Neural progenitor cell (in vitro differentiated cells): ENCODE results near the gene GJC3. TPM values are rescaled to one million over a fixed set of nuclear protein-coding genes. Genes with fewer than 3 reads are reported as not detected.

Experiments used
- DNase-seq: peaks from one replicate; pipeline ENCODE4 v3.0.0-alpha.2; 2016; ENCODE audit warnings: low spot score
- H2AFZ ChIP-seq: fragments of 200-600 bp; sonication (generic); replicated peaks from 2 replicates; pipeline ENCODE4 v1.6.1; 2016; ENCODE audit warnings: antibody characterized with exemption
- H3F3A ChIP-seq: fragments of 200-600 bp; sonication (generic); 2 replicates; pipeline ENCODE4 v1.6.1; 2016; ENCODE audit warnings: antibody characterized with exemption, low read depth
- H3K27ac ChIP-seq: fragments of 200-600 bp; sonication (generic); 2 replicates; pipeline ENCODE4 v1.5.1; 2016; ENCODE audit warnings: mild to moderate bottlenecking
- H3K27me3 ChIP-seq: fragments of 200-600 bp; sonication (generic); 2 replicates; pipeline ENCODE4 v1.6.1; 2016; ENCODE audit warnings: mild to moderate bottlenecking, moderate library complexity
- H3K36me3 ChIP-seq: fragments of 200-600 bp; sonication (generic); 2 replicates; pipeline ENCODE4 v1.5.1; 2016
- H3K4me1 ChIP-seq: fragments of 200-600 bp; sonication (generic); 2 replicates; pipeline ENCODE4 v1.6.1; 2016; ENCODE audit warnings: mixed run types
- H3K4me2 ChIP-seq: fragments of 200-600 bp; sonication (generic); 2 replicates; pipeline ENCODE4 v1.6.1; 2016
- H3K4me3 ChIP-seq: fragments of 200-600 bp; sonication (generic); 2 replicates; pipeline ENCODE4 v1.5.1; 2016
- H3K79me2 ChIP-seq: fragments of 200-600 bp; sonication (generic); 2 replicates; pipeline ENCODE4 v1.6.1; 2016; ENCODE audit warnings: low read depth
- H3K9ac ChIP-seq: fragments of 200-600 bp; sonication (generic); 2 replicates; pipeline ENCODE4 v1.6.1; 2016
- H3K9me3 ChIP-seq: fragments of 200-600 bp; sonication (generic); 2 replicates; pipeline ENCODE4 v1.5.1; 2016; ENCODE audit warnings: low read depth
- H4K20me1 ChIP-seq: fragments of 200-600 bp; sonication (generic); 2 replicates; pipeline ENCODE4 v1.6.1; 2016; ENCODE audit warnings: low read depth
- H3K27ac Mint-ChIP-seq: 3 replicates; pipeline ENCODE4 v1.8.0; 2021; ENCODE audit warnings: mixed read lengths
- H3K27me3 Mint-ChIP-seq: 2 replicates; pipeline ENCODE4 v1.8.0; 2022; ENCODE audit warnings: low read depth, mild to moderate bottlenecking, inconsistent platforms, moderate library complexity, mixed read lengths; ENCODE audit not compliant: insufficient read depth
- H3K36me3 Mint-ChIP-seq: 3 replicates; pipeline ENCODE4 v1.8.0; 2021; ENCODE audit warnings: mixed read lengths
- H3K4me1 Mint-ChIP-seq: 3 replicates; pipeline ENCODE4 v1.8.0; 2021; ENCODE audit warnings: mixed read lengths
- H3K4me3 Mint-ChIP-seq: 3 replicates; pipeline ENCODE4 v1.8.0; 2021; ENCODE audit warnings: mild to moderate bottlenecking, moderate library complexity, mixed read lengths
- H3K9me3 Mint-ChIP-seq: 3 replicates; pipeline ENCODE4 v1.8.0; 2020; ENCODE audit warnings: mixed read lengths
- CTCF ChIP-seq: fragments of 200-600 bp; sonication (generic); IDR thresholded peaks from 2 replicates; pipeline ENCODE4 v1.5.1; 2017; ENCODE audit warnings: antibody characterized with exemption, mild to moderate bottlenecking
- EZH2 ChIP-seq: fragments of 200-600 bp; sonication (generic); IDR thresholded peaks from 2 replicates; pipeline ENCODE4 v1.6.1; 2017; ENCODE audit warnings: antibody characterized with exemption, mild to moderate bottlenecking, moderate library complexity
- EZH2phosphoT487 ChIP-seq: fragments of 200-600 bp; sonication (generic); IDR thresholded peaks from 2 replicates; pipeline ENCODE4 v1.6.1; 2017; ENCODE audit warnings: antibody characterized with exemption
- total RNA-seq: library from RNA; depleted of rRNA; stranded (reverse); fragments of >200 nt; gene quantifications from 2 replicates; pipeline ENCODE4 v1.2.3, GENCODE V29; 2015; ENCODE audit warnings: low replicate concordance

The GJC3 gene
- total RNA-seq, 1 donor from 2014 or later, result 0.34 TPM

GRCh38 chr7:99899830-99900519, 29.4 kb downstream of the GJC3 start:
- no peaks in the 10 kb centered on the region for H3K4me1 Mint-ChIP-seq
- H3K36me3 Mint-ChIP-seq, result no peaks in the 10 kb centered on the region
- H3K4me3 Mint-ChIP-seq, result no peak overlapping the region
- no peak overlapping the region for H2AFZ ChIP-seq
- no peaks in the 10 kb centered on the region for H3K27me3 Mint-ChIP-seq
- H3K4me3 ChIP-seq, result no peak overlapping the region
- no peaks in the 10 kb centered on the region for H4K20me1 ChIP-seq
- H3K27ac ChIP-seq, result no peak overlapping the region
- H3K4me1 ChIP-seq, result no peaks in the 10 kb centered on the region
- H3K79me2 ChIP-seq, result no peaks in the 10 kb centered on the region
- H3K9me3 ChIP-seq, result no peaks in the 10 kb centered on the region
- TF ChIP-seq CTCF (no peak), EZH2phosphoT487 (no peak)
- H3K9me3 Mint-ChIP-seq, result no peaks in the 10 kb centered on the region
- DNase-seq, result no peak
- no peak overlapping the region for H3K27ac Mint-ChIP-seq
- H3K36me3 ChIP-seq, result no peaks in the 10 kb centered on the region
- H3K27me3 ChIP-seq, result no peaks in the 10 kb centered on the region
- no peaks in the 10 kb centered on the region for H3F3A ChIP-seq
- no peak overlapping the region for H3K9ac ChIP-seq
- H3K4me2 ChIP-seq, result no peak overlapping the region

- Mint-ChIP-seq H3K4me1 (no peaks in the 10 kb centered on the region), H3K4me3 (no peak overlapping the region), H3K36me3 (no peaks in the 10 kb centered on the region), H3K27me3 (no peaks in the 10 kb centered on the region), H3K27ac (no peak overlapping the region), H3K9me3 (no peaks in the 10 kb centered on the region)
- Histone ChIP-seq H3K4me1 (no peaks in the 10 kb centered on the region), H3K4me3 (no peak overlapping the region), H3K4me2 (no peak overlapping the region), H3K9me3 (no peaks in the 10 kb centered on the region), H3K27ac (no peak overlapping the region), H3K9ac (no peak overlapping the region), H3K79me2 (no peaks in the 10 kb centered on the region), H4K20me1 (no peaks in the 10 kb centered on the region), H3K27me3 (no peaks in the 10 kb centered on the region), H3F3A (no peaks in the 10 kb centered on the region), H3K36me3 (no peaks in the 10 kb centered on the region), H2AFZ (no peak overlapping the region)
- DNase-seq, result no peak
- no peak for TF ChIP-seq EZH2phosphoT487
- TF ChIP-seq EZH2, result no peak
- no peak for TF ChIP-seq CTCF
Measured at GRCh38 chr7:99898836-99899235, 30.6 kb downstream of the GJC3 start.

GRCh38 chr7:99898023-99898357, 31.4 kb downstream of the GJC3 start:
- H3K4me2 ChIP-seq, result no peak overlapping the region
- no peaks in the 10 kb centered on the region for H3K79me2 ChIP-seq
- no peak overlapping the region for H3K4me3 ChIP-seq
- H3K9me3 ChIP-seq, result no peaks in the 10 kb centered on the region
- H4K20me1 ChIP-seq, result no peaks in the 10 kb centered on the region
- H3K4me3 Mint-ChIP-seq, result no peak overlapping the region
- no peaks in the 10 kb centered on the region for H3K4me1 Mint-ChIP-seq
- H3K27ac Mint-ChIP-seq, result no peak overlapping the region
- no peaks in the 10 kb centered on the region for H3K36me3 ChIP-seq
- H3K36me3 Mint-ChIP-seq, result no peaks in the 10 kb centered on the region
- no peaks in the 10 kb centered on the region for H3K4me1 ChIP-seq
- no peak overlapping the region for H3K9ac ChIP-seq
- H3K27me3 Mint-ChIP-seq, result no peaks in the 10 kb centered on the region
- no peak for DNase-seq
- no peaks in the 10 kb centered on the region for H3K27me3 ChIP-seq
- no peak overlapping the region for H3K27ac ChIP-seq
- H3K9me3 Mint-ChIP-seq, result no peaks in the 10 kb centered on the region
- H2AFZ ChIP-seq, result no peak overlapping the region
- TF ChIP-seq CTCF (no peak), EZH2phosphoT487 (no peak), EZH2 (no peak)
- H3F3A ChIP-seq, result no peaks in the 10 kb centered on the region
